Right lung (tissue), 5 donors: ENCODE results near the gene ARFGAP3. TPM values are rescaled to one million over a fixed set of nuclear protein-coding genes. Genes with fewer than 3 reads are reported as not detected.
A peak's percentile ranks its signal among the peaks of the same experiment; 100 is the strongest.

ENCODE experiments used
- DNase-seq, 2 donors: peaks; one replicate each; pipeline ENCODE4 v3.0.0-alpha.2; 2013
- polyA plus RNA-seq, 5 donors: library from polyadenylated mRNA; unstranded; fragments of 120-200 nt; gene quantifications; one replicate each; pipeline versions ENCODE4 v1.2.1 to v1.2.3, GENCODE V29; 2013; ENCODE audit warnings: inconsistent platforms in 1 of 5, low replicate concordance in 1 of 5; ENCODE audit not compliant: insufficient read length in 5 of 5, insufficient read depth in 1 of 5

The ARFGAP3 gene
- polyA plus RNA-seq, 5 donors = 45.8 to 56.5 (median 50.8) TPM

GRCh38 chr22:42825796-42826195 lies 31.3 kb downstream of the ARFGAP3 start:
- no peak for DNase-seq

- DNase-seq = no peak
Observed at GRCh38 chr22:42821386-42821785, 35.7 kb downstream of the ARFGAP3 start.

GRCh38 chr22:42820045-42820763 lies 36.9 kb downstream of the ARFGAP3 start:
- no peak for DNase-seq

- no peak for DNase-seq
Observed at GRCh38 chr22:42819412-42820044, 37.5 kb downstream of the ARFGAP3 start.

- no peak for DNase-seq
Observed at GRCh38 chr22:42817556-42817955, 39.5 kb downstream of the ARFGAP3 start.

- no peak for DNase-seq
Observed at GRCh38 chr22:42816336-42816735, 40.7 kb downstream of the ARFGAP3 start.

- no peak for DNase-seq
Observed at GRCh38 chr22:42814616-42815015, 42.5 kb downstream of the ARFGAP3 start.

GRCh38 chr22:42814215-42814614 lies 42.9 kb downstream of the ARFGAP3 start:
- no peak for DNase-seq

GRCh38 chr22:42813501-42813900 lies 43.6 kb downstream of the ARFGAP3 start:
- no peak for DNase-seq

- DNase-seq = no peak
Observed at GRCh38 chr22:42811459-42811858, 45.6 kb downstream of the ARFGAP3 start.

GRCh38 chr22:42808521-42808920 lies 48.6 kb downstream of the ARFGAP3 start:
- DNase-seq = no peak

- no peak for DNase-seq
Observed at GRCh38 chr22:42807185-42807584, 49.9 kb downstream of the ARFGAP3 start.

GRCh38 chr22:42805998-42806830 lies 50.9 kb downstream of the ARFGAP3 start:
- no peak for DNase-seq

- peak in 1 of 2 donors; percentile 35 for DNase-seq
Observed at GRCh38 chr22:42805016-42805997, 51.8 kb downstream of the ARFGAP3 start.

- no peak for DNase-seq
Observed at GRCh38 chr22:42803389-42803788, 53.7 kb downstream of the ARFGAP3 start.

- DNase-seq = no peak
Observed at GRCh38 chr22:42801252-42802080, 55.6 kb downstream of the ARFGAP3 start.

GRCh38 chr22:42800451-42801251 lies 56.4 kb downstream of the ARFGAP3 start:
- no peak for DNase-seq

GRCh38 chr22:42799461-42800405 lies 57.3 kb downstream of the ARFGAP3 start:
- no peak for DNase-seq
